Esophagus (tissue), 2 donors: ENCODE measurements around the gene LRRK1. TPM values are rescaled to one million over a fixed set of nuclear protein-coding genes. Genes with fewer than 3 reads are reported as not detected.
"Not testable (repeated sequence)": the region's sequence is repeated elsewhere in the genome, so short reads cannot be mapped to it uniquely, and the experiment has no call there.

Experiments
- H3K27ac ChIP-seq, 2 donors: one replicate each; pipeline ENCODE4 v1.5.1; 2013; ENCODE audit warnings: low read depth in 2 of 2, mild to moderate bottlenecking in 2 of 2, inconsistent platforms in 1 of 2, low read length in 1 of 2, moderate library complexity in 1 of 2
- H3K27me3 ChIP-seq, 2 donors: one replicate each; pipeline ENCODE4 v1.6.1; 2013; ENCODE audit warnings: low read length in 2 of 2, control low read depth in 1 of 2, mild to moderate bottlenecking in 1 of 2; ENCODE audit not compliant: insufficient read depth in 2 of 2, control insufficient read depth in 1 of 2
- H3K36me3 ChIP-seq, 2 donors: one replicate each; pipeline ENCODE4 v1.6.1; 2013; ENCODE audit warnings: low read length in 1 of 2; ENCODE audit not compliant: control insufficient read depth in 2 of 2, insufficient read depth in 2 of 2
- H3K4me1 ChIP-seq, 2 donors: one replicate each; pipeline ENCODE4 v1.6.1; 2013; ENCODE audit warnings: low read length in 1 of 2; ENCODE audit not compliant: control insufficient read depth in 2 of 2, insufficient read depth in 2 of 2
- H3K4me3 ChIP-seq, 2 donors: one replicate each; pipeline ENCODE4 v1.5.1; 2013; ENCODE audit warnings: low read length in 2 of 2, mild to moderate bottlenecking in 2 of 2, low read depth in 1 of 2, moderate library complexity in 1 of 2
- H3K9me3 ChIP-seq, 2 donors: one replicate each; pipeline ENCODE4 v1.6.1; 2013; ENCODE audit warnings: mild to moderate bottlenecking in 2 of 2, low read depth in 1 of 2, low read length in 1 of 2, moderate library complexity in 1 of 2; ENCODE audit not compliant: control insufficient read depth in 2 of 2, insufficient read depth in 1 of 2
- WGBS, 2 donors: extraction: QIAGEN DNeasy Blood & Tissue Kit; methylation state at CpG; one replicate each; pipeline ENCODE4 v1.1.7; 2013; 5-methylcytosine and 5-hydroxymethylcytosine counted together
- polyA plus RNA-seq, 2 donors: library from polyadenylated mRNA; stranded (reverse); fragments of 200-250 nt; gene quantifications; one replicate each; pipeline ENCODE4 v1.2.3, GENCODE V29; 2013
- donor health status: healthy with polysubstance abuse.
- donor health status: Bipolar disorder and iron deficiency.

Gene LRRK1
- polyA plus RNA-seq, 2 donors: 4.4 to 7.0 TPM

DNA sequence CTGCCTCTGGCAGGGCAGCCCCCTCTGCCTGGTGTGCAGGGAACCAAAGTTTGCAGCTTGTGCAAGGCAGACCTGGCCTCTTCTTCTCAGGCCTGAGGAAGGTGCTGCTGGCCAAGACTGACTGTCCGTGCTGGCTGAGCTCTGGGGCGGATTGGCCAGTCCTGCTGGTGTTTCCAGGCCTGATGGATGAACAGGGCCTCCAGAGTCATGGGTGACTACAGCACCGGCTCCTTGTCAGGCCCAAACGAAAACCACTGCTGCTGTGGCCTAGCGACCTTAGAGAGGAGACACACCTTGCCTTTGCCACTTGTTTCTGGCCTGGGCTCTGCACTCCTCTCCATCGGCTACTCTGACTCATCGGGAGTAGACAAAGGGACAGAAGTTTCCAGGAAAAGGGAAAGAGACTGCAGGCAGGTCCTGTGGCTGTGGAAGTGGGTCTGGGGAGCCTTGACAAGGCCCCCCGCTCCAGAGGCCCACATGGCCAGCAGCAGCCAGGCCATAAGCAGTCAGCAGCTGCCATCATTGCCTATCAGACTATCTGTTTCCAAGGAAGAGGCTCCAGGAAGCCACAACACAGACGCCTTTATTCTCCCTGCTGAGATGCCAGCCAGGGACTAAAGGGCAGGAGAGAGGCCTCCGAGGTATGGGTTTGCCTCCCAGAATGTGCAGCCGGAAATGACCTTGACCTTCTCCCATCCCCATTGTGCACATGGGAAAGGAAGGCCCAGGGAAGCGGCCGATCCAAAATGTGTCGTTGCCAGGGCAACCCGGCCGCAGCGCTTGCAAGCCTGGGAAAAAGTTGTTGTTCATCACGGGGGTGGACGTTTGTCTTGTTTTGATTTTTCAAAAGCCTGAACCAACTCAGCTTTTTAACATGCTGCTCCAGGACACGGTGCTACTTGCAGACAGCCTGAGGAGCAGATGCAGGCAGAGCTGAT, 172.2 kb downstream of the LRRK1 start:
- Histone ChIP-seq H3K36me3 (no peaks in the 10 kb centered on the region), H3K4me1 (peaks cover 0 to 5% of the 10 kb centered on the region in 2 donors), H3K27ac (peak overlapping the region; percentile 49 to 64), H3K9me3 (no peaks in the 10 kb centered on the region), H3K4me3 (no peak overlapping the region), H3K27me3 (no peaks in the 10 kb centered on the region)
- 61 to 63% methylated on average over 20 of the region's 20 CpGs for WGBS, 2 donors

DNA sequence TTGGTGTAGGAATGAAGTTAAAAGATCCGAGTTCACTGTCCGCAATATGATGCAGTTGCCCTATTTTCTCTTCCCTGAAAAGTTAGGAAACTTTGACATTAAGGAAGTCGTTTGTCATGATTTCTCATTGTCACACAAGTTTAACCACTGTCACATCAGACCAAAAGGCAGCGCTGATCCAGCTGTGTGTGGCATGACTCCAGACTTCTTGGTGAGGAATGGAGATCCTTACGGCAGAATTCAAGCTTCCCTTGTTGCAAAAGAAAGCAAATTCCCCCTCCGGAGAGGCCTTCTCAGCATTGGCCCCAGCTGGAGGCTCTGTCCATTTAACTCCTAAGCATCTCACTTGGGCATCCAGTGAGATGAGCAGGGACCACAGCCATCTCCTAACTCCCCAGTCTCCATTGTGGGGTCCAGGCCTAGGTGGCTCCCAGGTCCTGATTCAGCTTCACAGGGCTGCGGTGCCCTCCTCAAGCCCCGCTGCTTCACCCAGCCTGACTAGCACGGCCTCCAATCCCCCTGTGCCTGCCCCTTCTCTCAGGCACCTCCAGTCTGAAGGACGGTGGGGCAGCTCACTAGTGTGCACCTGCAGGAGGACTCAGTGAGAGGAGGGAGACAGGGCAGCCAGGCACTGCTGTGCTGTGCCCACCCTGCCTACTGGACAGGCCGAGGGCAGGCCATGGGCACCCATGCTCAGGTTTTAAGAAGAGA, 173.2 kb downstream of the LRRK1 start:
- peak overlapping the region in 1 of 2 donors; percentile 64 for H3K27ac ChIP-seq
- peaks cover 0 to 5% of the 10 kb centered on the region in 2 donors for H3K4me1 ChIP-seq
- no peaks in the 10 kb centered on the region for H3K36me3 ChIP-seq
- 75 to 82% methylated on average over 11 of the region's 11 CpGs for WGBS, 2 donors
- H3K27me3 ChIP-seq: no peaks in the 10 kb centered on the region
- no peak overlapping the region for H3K4me3 ChIP-seq
- H3K9me3 ChIP-seq: no peaks in the 10 kb centered on the region

GRCh38 chr15:101092867-101093202, 173.7 kb downstream of the LRRK1 start:
- WGBS, 2 donors: 97% methylated on average over 12 of the region's 12 CpGs
- no peak overlapping the region for H3K4me3 ChIP-seq
- H3K27ac ChIP-seq: no peak overlapping the region
- no peaks in the 10 kb centered on the region for H3K27me3 ChIP-seq
- peaks cover 0 to 5% of the 10 kb centered on the region in 2 donors for H3K4me1 ChIP-seq
- no peaks in the 10 kb centered on the region for H3K36me3 ChIP-seq
- no peaks in the 10 kb centered on the region for H3K9me3 ChIP-seq

DNA sequence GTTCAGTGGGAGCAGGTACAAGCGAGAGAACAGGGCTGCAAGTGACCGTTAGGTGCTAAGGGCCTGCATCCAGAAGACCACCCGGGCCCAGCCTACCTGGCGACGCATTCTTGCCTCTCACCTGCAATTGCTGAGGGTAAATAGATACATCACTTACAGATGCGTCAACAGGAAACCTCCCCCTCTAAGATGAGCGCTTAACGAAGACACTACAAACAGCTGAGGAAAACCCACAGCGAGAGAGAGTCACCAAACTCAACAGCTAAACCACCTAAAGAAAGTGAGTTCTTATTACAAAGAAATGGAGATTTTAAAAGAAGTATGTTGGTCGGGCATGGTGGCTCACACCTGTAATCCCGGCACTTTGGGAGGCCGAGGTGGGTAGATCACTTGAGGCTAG, 174.8 kb downstream of the LRRK1 start:
- Histone ChIP-seq H3K9me3 (no peaks in the 10 kb centered on the region), H3K27ac (no peak overlapping the region), H3K4me3 (no peak overlapping the region), H3K27me3 (no peaks in the 10 kb centered on the region), H3K36me3 (no peaks in the 10 kb centered on the region), H3K4me1 (peaks cover 0 to 5% of the 10 kb centered on the region in 2 donors)
- WGBS, 2 donors: 88 to 91% methylated on average over 12 of the region's 12 CpGs

DNA sequence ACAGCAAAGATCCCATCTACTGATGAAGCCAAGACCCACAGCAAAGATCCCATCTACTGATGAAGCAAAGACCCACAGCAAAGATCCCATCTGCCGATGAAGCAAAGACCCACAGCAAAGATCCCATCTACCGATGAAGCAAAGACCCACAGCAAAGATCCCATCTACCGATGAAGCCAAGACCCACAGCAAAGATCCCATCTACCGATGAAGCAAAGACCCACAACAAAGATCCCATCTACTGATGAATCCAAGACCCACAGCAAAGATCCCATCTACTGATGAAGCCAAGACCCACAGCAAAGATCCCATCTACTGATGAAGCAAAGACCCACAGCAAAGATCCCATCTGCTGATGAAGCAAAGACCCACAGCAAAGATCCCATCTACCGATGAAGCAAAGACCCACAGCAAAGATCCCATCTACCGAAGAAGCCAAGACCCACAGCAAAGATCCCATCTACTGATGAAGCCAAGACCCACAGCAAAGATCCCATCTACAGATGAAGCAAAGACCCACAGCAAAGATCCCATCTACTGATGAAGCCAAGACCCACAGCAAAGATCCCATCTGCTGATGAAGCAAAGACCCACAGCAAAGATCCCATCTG, 176.7 kb downstream of the LRRK1 start:
- H3K36me3 ChIP-seq, H3K9me3 ChIP-seq, H3K4me1 ChIP-seq, H3K4me3 ChIP-seq, H3K27ac ChIP-seq, H3K27me3 ChIP-seq: not testable (repeated sequence)
- 64 to 85% methylated on average over 4 to 6 of the region's 6 CpGs for WGBS, 2 donors

DNA sequence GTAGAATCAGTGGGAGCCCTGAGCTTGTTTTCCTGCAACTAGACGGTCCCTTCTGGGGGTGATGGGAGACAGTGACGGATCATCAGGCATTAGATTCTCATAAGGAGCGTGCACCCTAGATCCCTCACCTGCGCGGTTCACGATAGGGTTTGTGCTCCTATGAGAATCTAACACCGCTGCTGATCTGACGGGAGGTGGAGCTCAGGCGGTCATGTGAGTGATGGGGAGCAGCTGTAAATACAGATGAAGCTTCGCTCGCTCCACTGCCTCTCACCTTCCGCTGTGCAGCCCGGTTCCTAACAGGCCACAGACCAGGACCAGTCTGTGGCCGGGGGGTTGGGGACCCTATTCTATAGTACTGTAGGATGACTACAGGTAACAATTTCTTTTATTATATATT, 178.0 kb downstream of the LRRK1 start:
- WGBS, 2 donors: 92 to 97% methylated on average over 14 of the region's 14 CpGs
- Histone ChIP-seq H3K9me3 (peaks cover 0 to 1% of the 10 kb centered on the region in 2 donors), H3K36me3 (no peaks in the 10 kb centered on the region), H3K4me1 (peaks cover 0 to 5% of the 10 kb centered on the region in 2 donors), H3K27me3 (no peaks in the 10 kb centered on the region), H3K27ac (no peak overlapping the region), H3K4me3 (no peak overlapping the region)

DNA sequence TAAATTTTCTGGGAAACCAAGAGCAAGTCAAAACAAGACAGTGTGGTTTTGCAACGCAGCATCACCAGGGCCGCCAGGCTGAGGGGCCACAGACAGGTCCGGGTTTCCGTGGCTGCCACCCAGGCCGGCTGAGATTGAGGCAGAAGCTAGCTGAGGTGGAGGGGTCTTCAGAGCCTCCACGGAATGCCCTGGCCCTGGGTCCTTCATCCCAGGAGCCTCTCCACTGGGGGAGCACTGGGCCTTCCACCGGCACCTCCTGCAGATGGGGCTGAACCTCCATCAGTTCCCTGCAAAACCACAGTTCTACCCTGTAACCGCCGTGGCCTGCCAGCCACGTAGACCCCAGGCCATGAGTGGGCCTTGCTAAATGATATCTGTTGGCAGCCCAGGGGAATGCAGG, 180.0 kb downstream of the LRRK1 start:
- no peaks in the 10 kb centered on the region for H3K4me1 ChIP-seq
- H3K27ac ChIP-seq: no peak overlapping the region
- H3K27me3 ChIP-seq: no peaks in the 10 kb centered on the region
- no peak overlapping the region for H3K4me3 ChIP-seq
- H3K36me3 ChIP-seq: no peaks in the 10 kb centered on the region
- H3K9me3 ChIP-seq: peaks cover 0 to 1% of the 10 kb centered on the region in 2 donors
- WGBS, 2 donors: 55 to 73% methylated on average over 10 of the region's 10 CpGs

GRCh38 chr15:101100118-101100517, 181.0 kb downstream of the LRRK1 start:
- Histone ChIP-seq H3K4me1 (no peaks in the 10 kb centered on the region), H3K9me3 (peaks cover 0 to 1% of the 10 kb centered on the region in 2 donors), H3K27me3 (no peaks in the 10 kb centered on the region), H3K36me3 (no peaks in the 10 kb centered on the region), H3K4me3 (no peak overlapping the region), H3K27ac (no peak overlapping the region)
- WGBS, 2 donors: 95 to 96% methylated on average over 15 of the region's 15 CpGs

- H3K36me3 ChIP-seq: no peaks in the 10 kb centered on the region
- no peaks in the 10 kb centered on the region for H3K4me1 ChIP-seq
- H3K27ac ChIP-seq: no peak overlapping the region
- 92% methylated on average over 29 of the region's 29 CpGs for WGBS, 2 donors
- H3K9me3 ChIP-seq: peaks cover 0 to 1% of the 10 kb centered on the region in 2 donors
- no peak overlapping the region for H3K4me3 ChIP-seq
- H3K27me3 ChIP-seq: no peaks in the 10 kb centered on the region
Observed at GRCh38 chr15:101100593-101101442, 181.7 kb downstream of the LRRK1 start.
